ENCODE measurements around the gene DIO3.

DIO3 gene

GRCh38 chr14:101601606-101602465, 40.5 kb downstream of the DIO3 start:
- no peaks in the 10 kb centered on the region for H3K27me3 ChIP-seq (ENCODE audit: insufficient read depth, low read length)
- TF ChIP-seq CTCF (IDR thresholded peaks at IDR 0.05; ENCODE audit: low read length): no peak
- H3K27ac ChIP-seq (ENCODE audit: low read depth, low read length, poor library complexity, severe bottlenecking): no peak overlapping the region
- H3K4me3 ChIP-seq (ENCODE audit: low read depth, low read length, poor library complexity, severe bottlenecking): no peak overlapping the region
- no peaks in the 10 kb centered on the region for H3F3A ChIP-seq (ENCODE audit: insufficient read depth, low read length)
- H4K20me1 ChIP-seq (ENCODE audit: insufficient read depth, low read length): no peaks in the 10 kb centered on the region
- H3K36me3 ChIP-seq (ENCODE audit: insufficient read depth, low read length): no peaks in the 10 kb centered on the region
- H3K4me1 ChIP-seq (ENCODE audit: insufficient read depth, low read length, severe bottlenecking): peaks cover under 1% of the 10 kb centered on the region
- no peak overlapping the region for H3K4me2 ChIP-seq (ENCODE audit: low read length)
- H3K79me2 ChIP-seq (ENCODE audit: insufficient read depth, low read length): no peaks in the 10 kb centered on the region
- no peak overlapping the region for H2AFZ ChIP-seq (ENCODE audit: low read length)
- no peak overlapping the region for H3K9ac ChIP-seq (ENCODE audit: low read length)
- H3K9me3 ChIP-seq (ENCODE audit: low read length): no peaks in the 10 kb centered on the region
- no peaks in the 10 kb centered on the region for H3K9me2 ChIP-seq (ENCODE audit: low read depth, low read length)

- no peak overlapping the region for H3K27ac ChIP-seq (ENCODE audit: low read depth, low read length, poor library complexity, severe bottlenecking)
Measured at GRCh38 chr14:101602466-101602840, 41.2 kb downstream of the DIO3 start.

GRCh38 chr14:101603096-101603495, 41.8 kb downstream of the DIO3 start:
- no peak for TF ChIP-seq EZH2 (IDR thresholded peaks at IDR 0.05; ENCODE audit: borderline replicate concordance, low read length)
- Histone ChIP-seq H3K27me3 (ENCODE audit: insufficient read depth, low read length) (no peaks in the 10 kb centered on the region), H3K79me2 (ENCODE audit: insufficient read depth, low read length) (no peaks in the 10 kb centered on the region), H3K4me2 (ENCODE audit: low read length) (no peak overlapping the region), H3K9me3 (ENCODE audit: low read length) (no peaks in the 10 kb centered on the region), H3K27ac (ENCODE audit: low read depth, low read length, poor library complexity, severe bottlenecking) (no peak overlapping the region), H3K4me1 (ENCODE audit: insufficient read depth, low read length, severe bottlenecking) (no peaks in the 10 kb centered on the region), H3K9ac (ENCODE audit: low read length) (no peak overlapping the region), H4K20me1 (ENCODE audit: insufficient read depth, low read length) (no peaks in the 10 kb centered on the region), H3F3A (ENCODE audit: insufficient read depth, low read length) (no peaks in the 10 kb centered on the region), H3K36me3 (ENCODE audit: insufficient read depth, low read length) (no peaks in the 10 kb centered on the region), H3K4me3 (ENCODE audit: low read depth, low read length, poor library complexity, severe bottlenecking) (no peak overlapping the region), H2AFZ (ENCODE audit: low read length) (no peak overlapping the region), H3K9me2 (ENCODE audit: low read depth, low read length) (no peaks in the 10 kb centered on the region)

More at GRCh38 chr14:101602466-101602840, 41.2 kb downstream of the DIO3 start:
- Histone ChIP-seq H3K36me3 (ENCODE audit: insufficient read depth, low read length) (no peaks in the 10 kb centered on the region), H2AFZ (ENCODE audit: low read length) (no peak overlapping the region), H3K9me3 (ENCODE audit: low read length) (no peaks in the 10 kb centered on the region), H3K79me2 (ENCODE audit: insufficient read depth, low read length) (no peaks in the 10 kb centered on the region), H3K4me1 (ENCODE audit: insufficient read depth, low read length, severe bottlenecking) (no peaks in the 10 kb centered on the region), H3F3A (ENCODE audit: insufficient read depth, low read length) (no peaks in the 10 kb centered on the region), H3K4me3 (ENCODE audit: low read depth, low read length, poor library complexity, severe bottlenecking) (no peak overlapping the region), H3K9ac (ENCODE audit: low read length) (no peak overlapping the region), H4K20me1 (ENCODE audit: insufficient read depth, low read length) (no peaks in the 10 kb centered on the region), H3K27me3 (ENCODE audit: insufficient read depth, low read length) (no peaks in the 10 kb centered on the region), H3K4me2 (ENCODE audit: low read length) (no peak overlapping the region), H3K9me2 (ENCODE audit: low read depth, low read length) (no peaks in the 10 kb centered on the region)
- no peak for TF ChIP-seq CTCF (IDR thresholded peaks at IDR 0.05; ENCODE audit: low read length)
- no peak for TF ChIP-seq EZH2 (IDR thresholded peaks at IDR 0.05; ENCODE audit: borderline replicate concordance, low read length)
